Cardiac septum (tissue), 1 donor: ENCODE data around the gene BAZ1B. TPM values are rescaled to one million over a fixed set of nuclear protein-coding genes. Genes with fewer than 3 reads are reported as not detected.
A peak's percentile ranks its signal among the peaks of the same experiment; 100 is the strongest.
"Not testable (repeated sequence)": the region's sequence is repeated elsewhere in the genome, so short reads cannot be mapped to it uniquely, and the experiment has no call there.

Experiments
- DNase-seq: peaks from one replicate; pipeline ENCODE4 v3.0.0-alpha.2; 2020; ENCODE audit warnings: low spot score
- intact Hi-C: fragments of 100-400 bp; cut with DNase I; formaldehyde crosslinking; loops from one replicate; pipeline ENCODE4 v1.14.0; 2022
- long read RNA-seq: library from polyadenylated mRNA; unstranded; transcript quantifications from one replicate; pipeline ENCODE4 v2.0.0, GENCODE V29; 2021
- total RNA-seq: library from RNA; stranded (reverse); fragmentation: NEBNext Ultra II Directional; extraction: Animal tissue kit (Norgen Biotek cat#: 25700); gene quantifications from one replicate; pipeline ENCODE4 v1.2.1, GENCODE V29; 2021
- donor health status: DM: no; HTN: no; CAD: no.

The BAZ1B gene, protein sequence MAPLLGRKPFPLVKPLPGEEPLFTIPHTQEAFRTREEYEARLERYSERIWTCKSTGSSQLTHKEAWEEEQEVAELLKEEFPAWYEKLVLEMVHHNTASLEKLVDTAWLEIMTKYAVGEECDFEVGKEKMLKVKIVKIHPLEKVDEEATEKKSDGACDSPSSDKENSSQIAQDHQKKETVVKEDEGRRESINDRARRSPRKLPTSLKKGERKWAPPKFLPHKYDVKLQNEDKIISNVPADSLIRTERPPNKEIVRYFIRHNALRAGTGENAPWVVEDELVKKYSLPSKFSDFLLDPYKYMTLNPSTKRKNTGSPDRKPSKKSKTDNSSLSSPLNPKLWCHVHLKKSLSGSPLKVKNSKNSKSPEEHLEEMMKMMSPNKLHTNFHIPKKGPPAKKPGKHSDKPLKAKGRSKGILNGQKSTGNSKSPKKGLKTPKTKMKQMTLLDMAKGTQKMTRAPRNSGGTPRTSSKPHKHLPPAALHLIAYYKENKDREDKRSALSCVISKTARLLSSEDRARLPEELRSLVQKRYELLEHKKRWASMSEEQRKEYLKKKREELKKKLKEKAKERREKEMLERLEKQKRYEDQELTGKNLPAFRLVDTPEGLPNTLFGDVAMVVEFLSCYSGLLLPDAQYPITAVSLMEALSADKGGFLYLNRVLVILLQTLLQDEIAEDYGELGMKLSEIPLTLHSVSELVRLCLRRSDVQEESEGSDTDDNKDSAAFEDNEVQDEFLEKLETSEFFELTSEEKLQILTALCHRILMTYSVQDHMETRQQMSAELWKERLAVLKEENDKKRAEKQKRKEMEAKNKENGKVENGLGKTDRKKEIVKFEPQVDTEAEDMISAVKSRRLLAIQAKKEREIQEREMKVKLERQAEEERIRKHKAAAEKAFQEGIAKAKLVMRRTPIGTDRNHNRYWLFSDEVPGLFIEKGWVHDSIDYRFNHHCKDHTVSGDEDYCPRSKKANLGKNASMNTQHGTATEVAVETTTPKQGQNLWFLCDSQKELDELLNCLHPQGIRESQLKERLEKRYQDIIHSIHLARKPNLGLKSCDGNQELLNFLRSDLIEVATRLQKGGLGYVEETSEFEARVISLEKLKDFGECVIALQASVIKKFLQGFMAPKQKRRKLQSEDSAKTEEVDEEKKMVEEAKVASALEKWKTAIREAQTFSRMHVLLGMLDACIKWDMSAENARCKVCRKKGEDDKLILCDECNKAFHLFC (N-terminal part only)
- total RNA-seq, result 45.7 TPM
- long read RNA-seq, full-length matches to known transcripts, result 1 of 39 reads
- long read RNA-seq, partial matches to known transcripts, result 36 of 39 reads
- long read RNA-seq, other reads (novel, unspliced or antisense), result 2 of 39 reads

DNA sequence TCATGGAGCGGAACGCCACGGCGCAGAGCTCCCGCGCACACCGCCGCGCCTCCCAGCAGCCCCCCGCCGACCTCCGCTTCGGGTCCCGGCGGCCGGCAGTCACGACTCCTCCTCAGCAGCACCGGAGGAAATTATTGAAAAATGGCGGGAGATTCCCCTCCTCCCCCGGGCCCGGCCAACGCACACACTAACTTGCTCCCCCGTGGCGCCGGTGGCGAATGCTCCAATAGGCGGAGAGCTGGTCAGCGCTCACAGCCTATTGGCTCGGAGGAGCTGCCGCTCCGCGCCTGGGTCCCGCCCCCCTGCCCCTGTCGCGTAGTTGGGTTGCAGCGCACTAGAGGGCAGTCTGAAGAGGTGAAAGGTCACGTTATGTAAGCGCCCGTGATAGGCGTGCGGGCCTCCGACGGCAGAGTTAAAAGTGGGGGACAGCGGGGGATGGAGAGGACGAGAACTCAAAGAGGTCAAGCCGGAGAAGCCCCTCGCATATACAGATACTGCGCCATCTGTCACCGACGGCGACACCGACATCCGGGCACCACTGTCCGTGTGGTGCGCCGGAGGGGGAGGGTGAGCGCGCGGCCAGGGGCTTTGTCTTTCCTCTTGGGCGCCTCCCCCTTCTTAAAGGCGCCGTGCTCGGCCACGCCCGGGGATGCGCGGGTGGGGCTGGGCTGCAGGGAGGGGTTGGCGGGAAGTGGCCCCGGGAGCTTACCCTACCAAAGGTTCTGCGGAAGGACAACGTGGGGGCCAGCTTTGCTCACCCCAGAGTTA lies at the start of gene BAZ1B:
Gene BAZ1B, minus strand, starts transcription at position 189 of the 768 bp plus-strand sequence. CDS start 360 bp downstream, outside the sequence.
- DNase-seq, result peak; percentile 99
- intact Hi-C loops, result loop anchor here (2.0 kb wide), 2 partner anchors 35 to 57 kb away; partner anchors contain the start of genes BCL7B and TBL2

DNA sequence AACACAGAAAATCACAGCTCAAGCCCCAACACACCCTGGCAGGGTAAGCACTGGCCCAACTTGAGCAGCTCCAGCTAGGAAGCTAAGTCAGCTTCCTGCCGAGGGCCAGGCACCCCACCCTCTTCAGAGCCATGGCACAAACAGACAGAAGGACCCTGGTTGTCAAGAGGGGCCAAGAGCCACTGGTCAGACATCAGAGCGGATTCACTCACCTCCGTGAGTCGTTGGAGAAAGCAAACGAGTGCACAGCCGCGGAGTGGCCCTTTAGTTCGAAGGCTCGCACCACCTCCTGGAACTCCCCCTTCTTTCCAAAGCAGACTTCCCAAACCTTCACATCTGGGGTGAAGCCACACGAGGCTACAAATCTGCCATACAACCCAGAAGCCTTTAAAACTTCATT lies 48.9 kb upstream of the BAZ1B start:
- intact Hi-C loops, result no loop called here
- DNase-seq, result peak; percentile 49

DNA sequence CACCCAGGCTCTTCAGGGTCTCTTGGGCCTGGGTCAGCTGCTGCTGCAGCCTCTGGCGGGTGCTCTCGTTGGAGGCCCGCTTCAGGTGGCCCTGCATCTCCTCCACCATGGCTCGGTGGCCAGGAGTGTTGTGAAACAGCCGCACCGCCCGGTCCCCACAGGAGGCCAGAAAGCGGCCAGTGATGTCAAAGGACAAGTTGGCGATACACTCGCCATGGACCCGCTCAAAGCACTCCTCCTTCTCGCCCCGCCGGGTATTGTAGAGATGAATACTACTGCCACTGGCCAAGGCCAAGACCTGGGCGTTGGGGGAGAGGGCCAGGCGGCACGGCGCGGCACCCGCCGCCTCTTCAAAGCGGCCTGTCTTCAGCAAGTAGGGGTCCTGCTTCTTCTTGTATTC lies 48.4 kb upstream of the BAZ1B start:
- intact Hi-C loops, result no loop called here
- DNase-seq, result no peak

DNA sequence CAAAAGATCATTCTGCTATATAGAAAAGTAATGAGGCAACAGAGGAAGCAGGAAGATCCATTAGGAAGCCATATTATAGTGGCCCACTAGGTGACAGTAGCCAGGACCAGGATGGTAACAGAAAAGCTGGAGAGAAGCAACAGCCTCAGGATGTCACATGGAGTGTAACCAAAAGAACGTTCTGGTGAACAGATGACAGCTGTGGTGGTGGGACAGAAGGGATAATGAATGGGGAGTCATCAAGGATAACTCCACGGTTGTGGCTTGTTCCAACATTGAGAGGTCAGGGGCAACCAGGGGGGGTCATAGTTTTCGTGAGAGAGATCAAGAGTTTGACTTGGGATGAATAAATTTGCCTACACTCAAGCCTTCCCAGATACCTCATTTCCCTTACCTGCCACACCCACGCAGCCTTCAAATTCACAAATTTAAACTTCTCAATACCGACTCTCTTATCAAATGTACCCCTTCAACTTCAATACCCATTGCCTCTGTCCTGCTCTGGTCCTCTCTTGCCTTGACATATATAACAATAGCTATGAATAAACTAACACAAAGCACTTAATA lies 47.0 kb upstream of the BAZ1B start:
- intact Hi-C loops, result no loop called here
- DNase-seq, result no peak

DNA sequence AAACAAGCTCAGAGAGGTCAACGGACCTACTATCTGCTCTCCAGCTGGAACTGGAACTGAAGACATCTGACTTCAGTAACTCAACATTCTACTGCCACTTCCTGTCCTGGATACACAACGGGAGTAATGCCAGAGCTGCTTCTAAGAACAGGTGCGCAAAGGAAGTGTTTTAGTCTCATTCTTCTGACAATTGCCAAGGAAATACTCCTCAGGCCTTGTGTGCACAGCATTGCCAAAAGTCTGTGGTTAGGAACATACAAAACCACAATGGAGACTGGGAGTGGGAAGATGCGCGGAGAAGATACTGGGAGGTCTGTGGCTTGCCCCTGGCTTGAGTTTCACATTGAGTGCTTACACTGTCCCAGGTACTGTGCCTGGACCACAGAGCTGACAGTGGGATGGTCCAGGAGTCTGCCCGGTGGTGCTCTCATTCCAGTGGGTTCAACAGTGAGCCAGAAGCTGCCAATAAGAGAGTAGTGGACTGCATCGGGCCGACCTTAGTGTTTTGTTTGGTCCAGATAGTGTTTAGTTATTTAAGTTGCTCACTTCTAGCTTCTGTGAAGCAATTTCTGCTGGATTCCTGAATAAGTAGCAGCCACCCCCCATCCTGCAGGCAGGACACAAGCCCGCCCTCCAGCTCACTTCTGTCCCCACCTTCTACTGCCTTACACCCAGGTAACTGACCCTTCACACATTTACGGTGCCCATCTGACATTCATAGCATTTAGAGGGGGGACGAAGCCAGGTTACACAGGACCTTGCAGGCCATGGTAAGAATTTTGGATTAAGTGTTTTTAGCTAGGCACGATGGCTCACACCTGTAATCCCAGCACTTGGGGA lies 46.0 kb upstream of the BAZ1B start:
- intact Hi-C loops, result no loop called here
- no peak for DNase-seq

DNA sequence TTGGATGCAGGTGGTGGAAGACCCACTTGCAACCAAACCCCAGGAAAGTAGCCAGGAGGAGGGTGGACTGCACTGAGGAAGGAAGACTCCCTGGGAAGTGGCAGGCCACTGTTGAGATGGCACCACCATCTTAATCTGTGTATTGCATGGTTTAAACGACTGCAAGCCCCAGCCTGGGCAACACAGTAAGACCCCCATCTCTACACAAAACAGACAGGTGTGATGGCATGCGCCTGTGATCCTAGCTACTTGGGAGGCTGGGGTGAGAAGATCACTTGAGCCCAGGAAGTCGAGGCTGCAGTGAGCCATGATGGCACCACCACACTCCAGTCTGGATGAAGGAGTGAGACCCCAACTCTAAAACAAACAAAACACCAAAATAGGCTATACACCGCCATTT lies 45.0 kb upstream of the BAZ1B start:
- no peak for DNase-seq
- intact Hi-C loops, result no loop called here

DNA sequence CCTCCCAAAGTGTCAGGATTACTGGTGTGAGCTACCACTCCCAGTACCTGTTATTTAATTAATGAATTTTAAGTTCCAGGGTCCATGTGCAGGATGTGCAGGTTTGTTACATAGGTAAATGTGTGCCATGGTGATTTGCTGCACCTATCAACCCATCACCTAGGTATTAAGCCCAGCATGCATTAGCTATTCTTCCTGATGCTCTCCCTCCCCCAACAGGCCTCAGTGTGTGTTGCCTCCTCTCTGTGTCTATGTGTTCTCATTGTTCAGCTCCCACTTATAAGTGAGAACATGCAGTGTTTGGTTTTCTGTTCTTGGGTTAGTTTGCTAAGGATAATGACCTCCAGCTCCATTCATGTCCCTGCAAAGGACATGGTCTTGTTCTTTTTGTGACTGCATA lies 44.3 kb upstream of the BAZ1B start:
- DNase-seq, intact Hi-C loops: not testable (repeated sequence)

DNA sequence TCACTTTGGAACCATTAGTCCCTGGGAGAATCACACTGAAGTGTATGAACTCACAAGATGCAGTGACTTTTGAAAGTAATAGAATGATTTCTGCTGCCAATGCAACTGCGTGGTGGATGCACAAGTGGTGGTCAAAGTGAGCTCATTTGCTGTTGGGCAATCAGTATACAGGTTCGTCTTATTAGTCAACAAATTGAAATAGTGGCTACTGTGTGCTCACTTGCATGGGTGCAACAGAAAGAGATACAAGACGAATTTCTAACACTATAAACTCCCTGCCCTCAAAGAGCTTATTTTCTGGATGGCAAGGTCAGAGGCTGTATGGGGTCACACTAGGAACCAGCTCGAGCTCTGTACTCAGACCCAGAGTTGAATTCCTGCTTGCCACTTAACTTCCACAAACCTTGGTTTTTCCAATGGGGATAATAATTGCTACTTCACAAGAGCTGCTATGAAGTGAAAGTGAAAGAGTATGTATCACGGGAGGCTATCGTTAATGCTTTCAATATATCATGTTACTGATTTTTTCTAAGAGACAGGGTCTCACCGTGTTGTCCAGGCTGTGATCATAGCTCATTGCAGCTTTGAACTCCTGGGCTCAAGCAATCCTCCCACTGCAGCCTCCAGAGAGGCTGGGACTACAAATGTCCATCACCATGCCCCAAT lies 43.7 kb upstream of the BAZ1B start:
- DNase-seq, result no peak
- intact Hi-C loops, result no loop called here

DNA sequence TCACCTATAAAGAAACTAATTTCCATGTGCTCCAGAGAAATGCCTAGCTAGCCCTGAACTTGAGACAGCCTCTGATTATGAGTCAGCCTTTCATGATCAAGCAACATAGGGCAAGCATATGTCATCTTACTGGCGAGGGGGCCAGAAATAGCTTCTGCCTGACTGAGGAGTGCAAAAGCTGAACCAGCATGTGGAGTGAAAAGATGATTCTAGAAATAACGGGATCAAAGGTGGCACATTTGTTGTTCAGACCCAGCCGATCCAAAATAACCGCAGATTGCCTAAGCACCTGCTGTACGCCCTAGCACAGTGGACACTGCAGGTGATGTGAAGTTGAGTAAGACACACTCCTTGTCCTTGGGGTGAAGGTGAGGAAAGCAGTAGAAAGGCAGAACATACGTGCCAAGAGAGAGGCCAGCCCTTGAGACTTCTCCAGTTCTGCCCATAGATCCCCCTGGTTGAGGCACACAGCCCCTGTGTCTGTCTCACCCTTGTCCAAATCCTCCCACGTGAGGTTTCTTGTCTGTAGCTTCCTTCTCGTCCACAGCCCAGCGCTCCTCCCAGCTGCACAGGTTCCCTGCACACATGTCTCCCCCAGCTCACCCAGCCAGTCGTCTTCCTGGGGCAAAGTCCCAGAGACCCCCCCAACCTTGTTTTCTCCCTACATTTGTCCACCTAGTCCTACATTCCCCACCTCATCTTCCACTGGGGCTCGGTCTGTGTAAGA lies 38.2 kb upstream of the BAZ1B start:
- no peak for DNase-seq
- intact Hi-C loops, result no loop called here

DNA sequence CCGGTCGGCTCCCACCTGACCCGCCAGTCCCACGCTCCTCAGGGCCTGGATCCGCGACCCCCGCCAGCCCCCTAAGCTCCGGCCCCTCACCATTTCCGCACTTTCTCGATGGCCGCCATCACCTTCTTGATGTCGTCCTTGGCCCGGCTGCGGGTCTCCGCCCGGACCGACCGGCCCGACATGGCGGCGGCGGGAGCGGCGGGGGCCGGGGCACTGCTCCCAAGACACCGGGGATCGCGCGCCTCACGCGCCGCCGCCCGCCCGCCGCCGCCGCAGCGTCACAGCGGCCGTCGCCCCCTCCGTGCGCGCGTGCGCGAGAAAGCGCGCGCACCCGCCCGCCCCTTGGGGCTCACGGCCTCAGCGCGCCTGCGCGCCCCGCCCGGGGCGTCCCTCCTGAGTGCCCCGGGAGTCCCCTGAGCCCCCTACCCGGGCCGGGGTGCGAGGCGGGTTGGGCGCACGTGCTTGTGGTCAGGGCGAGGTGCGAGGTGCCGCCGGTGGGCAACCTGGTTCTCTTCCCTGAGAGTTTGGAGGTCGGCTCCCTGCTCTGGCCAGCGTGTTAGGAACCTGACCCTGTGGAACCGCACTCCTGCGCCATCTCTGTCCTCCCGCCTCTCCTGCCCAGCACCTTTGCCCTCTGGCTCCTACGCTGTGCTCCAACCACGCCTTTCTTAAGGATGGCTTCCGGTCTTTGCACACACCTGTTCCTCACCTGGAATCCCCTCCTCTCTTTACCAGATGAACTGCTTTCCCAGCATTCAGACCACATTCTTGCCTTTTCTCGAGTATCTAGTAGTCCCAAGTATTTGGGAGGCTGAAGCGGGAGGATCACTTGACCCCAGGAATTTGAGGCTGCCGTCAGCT lies 35.5 kb upstream of the BAZ1B start, which contains the start of gene BCL7B:
Gene BCL7B, minus strand, starts transcription at position 294 of the 861 bp plus-strand sequence. Its CDS starts 112 bp downstream, at position 182.
- peak; percentile 83 for DNase-seq
- intact Hi-C loops, result loop anchor here (1.0 to 2.0 kb wide), 2 partner anchors 21 to 35 kb away; partner anchors contain the start of genes BAZ1B and TBL2

DNA sequence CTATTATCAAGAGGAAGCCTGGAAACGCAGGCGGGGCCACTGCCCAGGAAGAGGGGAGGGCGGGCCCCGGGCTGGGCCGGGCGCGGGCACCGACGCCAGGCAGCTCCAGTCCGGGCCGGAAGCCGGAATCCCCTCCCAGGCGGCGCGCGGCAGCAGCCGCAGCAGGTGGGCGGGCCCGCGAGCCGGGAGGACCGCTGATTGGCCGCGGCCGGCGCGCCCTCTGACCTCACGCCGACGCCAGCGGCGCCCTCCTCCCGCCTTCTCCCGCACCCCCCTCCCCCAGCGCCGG lies 35.0 kb upstream of the BAZ1B start:
- peak; percentile 96 for DNase-seq
- intact Hi-C loops, result loop anchor here (1.0 to 2.0 kb wide), 2 partner anchors 21 to 34 kb away; partner anchors contain the start of genes BAZ1B and TBL2

DNA sequence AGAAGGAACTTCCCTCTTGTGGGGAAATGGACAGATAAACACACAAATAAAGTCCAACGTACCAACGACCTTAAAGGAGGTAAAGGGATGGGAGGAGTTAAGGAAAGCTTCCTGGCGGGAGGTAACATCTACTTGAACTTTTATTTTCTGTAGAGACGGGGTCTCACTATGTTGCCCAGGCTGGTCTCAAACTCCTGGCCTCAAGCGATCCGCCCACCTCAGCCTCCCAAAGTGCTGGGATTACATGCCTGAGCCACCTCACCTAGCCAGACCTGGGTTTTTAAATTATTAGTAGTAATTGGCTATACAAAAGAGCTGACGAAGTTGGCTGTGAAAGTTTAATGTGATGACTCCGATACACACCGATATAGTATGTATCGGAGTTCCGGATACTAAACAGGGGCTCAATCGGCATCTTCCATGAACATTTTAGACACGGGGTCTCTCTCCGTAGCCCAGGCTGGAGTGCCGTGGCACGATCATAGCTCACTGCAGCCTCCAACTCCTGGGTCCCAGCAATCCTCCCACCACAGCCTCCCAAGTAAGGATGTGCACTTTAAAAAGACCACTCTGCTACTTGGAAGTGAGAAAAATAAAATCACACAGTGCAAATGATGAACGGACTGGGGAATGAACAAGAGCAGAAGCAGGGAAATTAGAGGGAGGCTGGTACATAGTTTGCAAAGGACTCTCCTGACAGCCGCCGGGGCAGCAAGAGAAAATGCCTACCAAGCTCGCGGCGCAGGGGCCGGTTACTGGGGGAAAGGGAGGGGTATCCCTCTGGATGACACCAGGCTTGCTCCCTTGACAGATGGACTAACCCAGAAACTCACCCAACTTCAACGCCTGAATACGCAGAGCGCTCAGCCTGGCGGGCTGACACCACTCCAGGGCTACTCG lies 34.4 kb upstream of the BAZ1B start:
- intact Hi-C loops, result loop anchor here (1.0 to 2.0 kb wide), 2 partner anchors 22 to 34 kb away; partner anchors contain the start of genes BAZ1B and TBL2

DNA sequence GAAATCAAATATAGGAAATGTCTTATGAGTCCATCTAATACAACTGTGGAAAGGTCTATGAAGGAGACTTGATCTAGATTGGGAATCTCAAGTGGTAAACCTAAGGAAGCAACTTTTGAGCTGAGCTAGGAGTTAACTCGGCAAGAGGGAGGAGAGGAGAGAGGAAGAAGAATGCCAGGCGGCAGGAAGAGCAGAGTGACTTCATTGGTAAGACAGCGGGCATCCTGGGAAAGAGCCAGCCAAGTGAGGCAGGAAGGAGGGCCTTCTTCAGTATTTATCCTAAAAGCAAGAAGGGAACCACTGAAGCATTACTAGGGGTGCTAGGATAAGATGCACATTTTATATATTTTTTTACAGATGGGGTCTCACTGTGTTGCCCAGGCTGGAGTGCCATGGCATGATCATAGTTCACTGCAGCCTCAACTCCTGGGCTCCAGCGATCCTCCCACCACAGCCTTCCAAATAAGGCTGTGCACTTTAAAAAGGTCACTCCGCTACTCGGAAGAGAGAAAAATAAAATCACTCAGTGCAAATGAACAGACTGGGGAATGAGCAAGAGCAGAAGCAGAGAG lies 33.4 kb upstream of the BAZ1B start:
- DNase-seq, result no peak

More for the DNA sequence above, 34.4 kb upstream of the BAZ1B start:
- no peak for DNase-seq

DNA sequence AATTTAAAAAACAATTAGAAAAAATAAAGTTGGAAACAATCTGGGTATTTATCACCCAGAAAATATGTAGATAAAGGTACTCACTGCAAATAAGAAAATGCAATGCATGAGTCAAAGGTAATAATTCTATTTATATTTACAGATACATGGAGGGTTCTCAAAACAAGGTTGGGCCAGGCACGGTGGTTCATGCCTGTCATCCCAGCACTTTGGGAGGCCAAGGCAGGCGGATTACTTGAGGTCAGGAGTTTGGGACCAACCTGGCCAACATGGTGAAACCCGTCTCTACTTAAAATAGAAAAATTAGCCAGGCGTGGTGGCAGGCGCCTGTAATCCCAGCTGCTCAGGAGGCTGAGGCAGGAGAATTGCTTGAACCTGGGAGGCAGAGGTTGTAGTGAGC lies 28.0 kb upstream of the BAZ1B start:
- intact Hi-C loops, DNase-seq: not testable (repeated sequence)

More for the DNA sequence above, 33.4 kb upstream of the BAZ1B start:
- intact Hi-C loops, result no loop called here
